NCI-H146 (cell line): Measurements from ENCODE around the gene OR6C4.
"Not testable (repeated sequence)": the region's sequence is repeated elsewhere in the genome, so short reads cannot be mapped to it uniquely, and the experiment has no call there.

Source experiments
- DNase-seq: peaks from one replicate; lab custom pipeline; 2025; lab: John Stamatoyannopoulos, UW

OR6C4 gene

DNA sequence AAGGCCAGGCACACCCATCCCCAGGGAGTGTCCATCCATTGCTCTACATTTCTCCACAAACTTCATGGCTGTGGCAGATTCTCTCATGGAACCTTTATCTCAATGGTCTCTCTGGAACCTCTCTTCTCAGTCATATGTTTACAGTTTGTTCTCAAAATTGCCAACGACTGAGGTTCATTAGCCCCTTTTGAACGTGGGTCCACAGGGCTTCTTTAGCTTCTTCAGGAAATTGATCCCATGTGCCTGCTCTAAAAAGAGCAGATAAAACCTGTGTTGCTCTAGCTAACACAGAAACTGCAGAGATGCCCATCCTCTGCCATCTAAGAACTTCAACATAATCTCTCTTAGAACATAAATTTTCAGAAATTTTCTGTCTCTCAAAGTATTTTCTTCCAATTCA is at the start of gene OR6C4:
Gene OR6C4 (plus strand): TSS at position 301 of the 400 bp plus-strand sequence. CDS start 1,625 bp downstream, outside the sequence.
- DNase-seq: no peak

DNA sequence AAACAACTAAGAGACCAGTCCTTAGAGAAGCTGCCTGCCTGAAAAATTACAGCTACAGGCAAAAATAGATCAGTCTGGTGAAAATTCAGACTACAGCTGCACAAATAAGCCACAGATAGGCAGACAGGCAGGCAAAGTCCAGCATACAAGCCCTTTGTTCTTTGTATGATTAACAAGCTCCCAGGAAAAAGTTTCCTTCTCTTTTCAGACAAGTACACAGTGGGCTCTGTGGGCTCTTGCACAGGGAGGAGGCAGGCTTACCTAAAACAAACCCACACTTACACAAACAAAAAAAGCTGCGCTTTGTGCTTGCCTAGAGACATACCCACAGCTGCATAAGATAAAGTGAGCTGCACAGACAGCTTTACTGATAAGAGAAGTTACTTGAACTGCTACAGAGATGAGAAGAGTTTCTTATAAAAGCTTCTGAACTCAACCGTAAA is 49.6 kb upstream of the OR6C4 start:
- DNase-seq: no peak

DNA sequence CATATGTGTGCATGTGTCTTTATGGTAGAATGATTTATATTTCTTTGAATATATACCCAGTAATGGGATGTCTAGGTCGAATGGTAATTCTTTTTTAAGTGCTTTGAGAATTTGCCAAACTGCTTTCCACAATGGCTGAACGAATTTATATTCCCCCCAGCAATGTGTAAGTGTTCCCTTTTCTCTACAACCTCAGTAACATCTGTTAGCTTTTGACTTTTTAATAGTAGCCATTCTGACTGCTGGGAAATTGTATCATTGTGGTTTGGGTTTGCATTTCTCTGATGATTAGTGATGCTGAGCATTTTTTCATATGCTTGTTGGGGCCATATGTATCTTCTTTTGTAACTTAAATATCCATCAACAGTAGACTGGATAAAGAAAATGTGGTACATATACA is 47.8 kb upstream of the OR6C4 start:
- DNase-seq: no peak

GRCh38 chr12:55515696-55516095 is 33.7 kb upstream of the OR6C4 start:
- DNase-seq: no peak

- DNase-seq: no peak
These were observed 33.0 kb upstream of the OR6C4 start for GRCh38 chr12:55516391-55516790.

DNA sequence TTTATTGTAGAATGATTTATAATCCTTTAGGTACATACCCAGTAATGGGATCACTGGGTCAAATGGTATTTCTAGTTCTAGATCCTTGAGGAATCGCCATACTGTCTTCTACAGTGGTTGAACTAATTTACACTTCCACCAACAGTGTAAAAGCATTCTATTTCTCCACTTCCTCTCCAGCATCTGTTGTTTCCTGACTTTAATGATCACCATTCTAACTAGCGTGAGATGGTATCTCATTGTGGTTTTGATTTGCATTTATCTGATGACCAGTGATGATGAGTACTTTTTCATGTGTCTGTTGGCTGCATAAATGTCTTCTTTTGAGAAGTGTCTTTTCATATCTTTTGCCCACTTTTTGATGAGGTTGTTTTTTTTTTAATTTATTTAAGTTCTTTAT is 1.2 kb upstream of the OR6C4 start:
- DNase-seq: not testable (repeated sequence)

DNA sequence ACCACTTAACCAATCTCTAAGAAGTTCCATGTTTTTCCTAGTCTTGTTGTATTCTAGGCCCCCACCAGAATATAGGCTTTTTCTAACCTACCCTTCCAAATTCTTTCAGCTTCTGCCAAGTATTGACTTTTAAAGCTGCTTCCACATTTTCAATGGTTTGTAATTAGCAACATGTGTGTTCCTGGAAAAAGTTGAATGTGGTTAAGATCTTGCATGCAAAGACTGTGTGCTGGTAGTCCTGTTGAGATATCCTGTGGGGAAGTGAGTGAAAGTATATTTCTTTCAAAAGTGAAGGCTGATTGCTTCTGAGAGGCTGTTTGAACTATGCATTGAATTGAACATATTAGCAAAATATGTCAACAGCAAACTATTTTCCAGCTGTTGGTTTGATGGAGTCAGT is 646 bp upstream of the OR6C4 start:
- DNase-seq: no peak

DNA sequence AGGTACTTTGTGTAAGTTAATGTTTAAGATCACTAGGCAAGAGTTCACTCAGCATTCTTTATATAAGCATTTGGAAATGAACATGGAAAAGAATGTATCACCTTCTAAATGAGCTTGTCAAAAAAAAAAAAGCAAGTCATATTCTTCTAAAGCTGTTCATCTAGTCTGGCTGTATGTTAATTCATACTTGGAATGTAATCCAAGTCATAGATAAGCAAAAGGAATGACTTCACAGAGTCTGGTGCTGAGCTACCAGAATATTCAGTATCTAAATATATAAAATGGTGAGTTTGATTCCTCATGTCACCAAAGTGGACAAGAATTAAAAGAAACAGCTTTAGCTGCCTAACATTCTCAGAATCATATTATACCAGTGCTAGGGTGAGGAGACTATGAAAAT is 4.9 kb downstream of the OR6C4 start:
- no peak for DNase-seq

- not testable (repeated sequence) for DNase-seq
These were observed 20.7 kb downstream of the OR6C4 start for GRCh38 chr12:55570060-55570459.

GRCh38 chr12:55570689-55571088 is 21.3 kb downstream of the OR6C4 start:
- DNase-seq: not testable (repeated sequence)

- no peak for DNase-seq
These were observed 22.8 kb downstream of the OR6C4 start, which contains the start of gene OR2AP1 for GRCh38 chr12:55572168-55572567. TSS of gene OR2AP1 (plus strand) at chr12:55572468. CDS start at chr12:55574415, 1,947 bp downstream.

DNA sequence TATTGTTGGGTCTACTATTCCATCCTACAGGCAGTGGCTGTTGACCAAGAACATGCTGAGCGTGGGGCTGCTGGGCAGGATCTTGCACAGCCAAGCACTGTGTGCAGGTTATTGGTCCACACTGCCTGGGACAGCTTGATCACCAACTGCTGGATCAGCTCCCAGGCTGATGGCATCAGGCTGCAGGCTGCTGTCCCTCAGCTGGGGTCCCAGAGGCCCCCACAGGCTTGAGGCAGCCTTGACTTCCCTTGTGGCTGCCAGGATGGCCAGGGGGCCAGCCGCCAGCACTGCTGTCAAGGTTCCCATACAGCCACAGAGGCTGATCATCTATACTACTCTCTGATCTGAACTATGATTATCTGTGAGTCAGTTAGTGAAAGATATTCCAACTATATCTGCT is 32.7 kb downstream of the OR6C4 start:
- DNase-seq: no peak

- no peak for DNase-seq
These were observed 36.4 kb downstream of the OR6C4 start for GRCh38 chr12:55585817-55586216.

DNA sequence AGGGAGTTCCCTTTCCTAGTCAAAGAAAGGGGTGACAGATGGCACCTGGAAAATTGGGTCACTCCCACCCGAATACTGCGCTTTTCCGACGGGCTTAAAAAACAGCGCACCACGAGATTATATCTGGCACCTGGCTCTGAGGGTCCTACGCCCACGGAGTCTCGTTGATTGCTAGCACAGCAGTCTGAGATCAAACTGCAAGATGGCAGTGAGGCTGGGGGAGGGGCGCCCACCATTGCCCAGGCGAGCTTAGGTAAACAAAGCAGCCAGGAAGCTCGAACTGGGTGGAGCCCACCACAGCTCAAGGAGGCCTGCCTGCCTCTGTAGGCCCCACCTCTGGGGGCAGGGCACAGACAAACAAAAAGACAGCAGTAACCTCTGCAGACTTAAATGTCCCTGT is 40.8 kb downstream of the OR6C4 start:
- not testable (repeated sequence) for DNase-seq
